ENCODE results near the gene VMAC. TPM values are rescaled to one million over a fixed set of nuclear protein-coding genes. Genes with fewer than 3 reads are reported as not detected.

Gene VMAC
- total RNA-seq, 1 donor from 2014 or later, result 3.1 TPM

- Mint-ChIP-seq H3K36me3 (ENCODE audit: low read depth) (peaks cover 36% of the 10 kb centered on the region), H3K27me3 (ENCODE audit: low read depth) (no peaks in the 10 kb centered on the region), H3K9me3 (no peaks in the 10 kb centered on the region), H3K4me1 (ENCODE audit: low read depth) (no peaks in the 10 kb centered on the region), H3K4me3 (ENCODE audit: low read depth) (no peak overlapping the region), H3K27ac (no peak overlapping the region)
- no peak for DNase-seq (ENCODE audit: low spot score)
- intact Hi-C loops (cut with micrococcal nuclease), result no loop called here
Measured at GRCh38 chr19:5917431-5918107, 12.9 kb downstream of the VMAC start.

- H3K27me3 Mint-ChIP-seq (ENCODE audit: low read depth), result no peaks in the 10 kb centered on the region
- H3K9me3 Mint-ChIP-seq, result no peaks in the 10 kb centered on the region
- no peak for DNase-seq (ENCODE audit: low spot score)
- no peak overlapping the region for H3K27ac Mint-ChIP-seq
- H3K4me1 Mint-ChIP-seq (ENCODE audit: low read depth), result no peaks in the 10 kb centered on the region
- H3K36me3 Mint-ChIP-seq (ENCODE audit: low read depth), result peaks cover 43% of the 10 kb centered on the region
- H3K4me3 Mint-ChIP-seq (ENCODE audit: low read depth), result no peak overlapping the region
- intact Hi-C loops (cut with micrococcal nuclease), result no loop called here
Measured at GRCh38 chr19:5918463-5919079, 13.9 kb downstream of the VMAC start.

GRCh38 chr19:5921516-5922160 is 17.0 kb downstream of the VMAC start:
- Mint-ChIP-seq H3K4me3 (ENCODE audit: low read depth) (no peak overlapping the region), H3K4me1 (ENCODE audit: low read depth) (no peaks in the 10 kb centered on the region), H3K36me3 (ENCODE audit: low read depth) (peaks cover 51% of the 10 kb centered on the region), H3K9me3 (no peaks in the 10 kb centered on the region), H3K27me3 (ENCODE audit: low read depth) (no peaks in the 10 kb centered on the region), H3K27ac (no peak overlapping the region)
- no peak for DNase-seq (ENCODE audit: low spot score)
- intact Hi-C loops (cut with micrococcal nuclease), result no loop called here

- no peak overlapping the region for H3K4me3 Mint-ChIP-seq (ENCODE audit: low read depth)
- no peak overlapping the region for H3K27ac Mint-ChIP-seq
- peaks cover 48% of the 10 kb centered on the region for H3K36me3 Mint-ChIP-seq (ENCODE audit: low read depth)
- H3K9me3 Mint-ChIP-seq, result no peaks in the 10 kb centered on the region
- H3K27me3 Mint-ChIP-seq (ENCODE audit: low read depth), result no peaks in the 10 kb centered on the region
- H3K4me1 Mint-ChIP-seq (ENCODE audit: low read depth), result no peaks in the 10 kb centered on the region
- intact Hi-C loops (cut with micrococcal nuclease), result no loop called here
- DNase-seq (ENCODE audit: low spot score), result no peak
Measured at GRCh38 chr19:5922161-5922545, 17.5 kb downstream of the VMAC start.

- H3K4me3 Mint-ChIP-seq (ENCODE audit: low read depth), result no peak overlapping the region
- DNase-seq (ENCODE audit: low spot score), result no peak
- no peaks in the 10 kb centered on the region for H3K9me3 Mint-ChIP-seq
- H3K27ac Mint-ChIP-seq, result no peak overlapping the region
- no peaks in the 10 kb centered on the region for H3K27me3 Mint-ChIP-seq (ENCODE audit: low read depth)
- intact Hi-C loops (cut with micrococcal nuclease), result no loop called here
- no peaks in the 10 kb centered on the region for H3K4me1 Mint-ChIP-seq (ENCODE audit: low read depth)
- H3K36me3 Mint-ChIP-seq (ENCODE audit: low read depth), result peaks cover 54% of the 10 kb centered on the region
Measured at GRCh38 chr19:5923356-5923755, 18.7 kb downstream of the VMAC start.

- no peaks in the 10 kb centered on the region for H3K4me1 Mint-ChIP-seq (ENCODE audit: low read depth)
- peaks cover 50% of the 10 kb centered on the region for H3K36me3 Mint-ChIP-seq (ENCODE audit: low read depth)
- no peak overlapping the region for H3K27ac Mint-ChIP-seq
- H3K9me3 Mint-ChIP-seq, result no peaks in the 10 kb centered on the region
- intact Hi-C loops (cut with micrococcal nuclease), result no loop called here
- H3K27me3 Mint-ChIP-seq (ENCODE audit: low read depth), result no peaks in the 10 kb centered on the region
- no peak overlapping the region for H3K4me3 Mint-ChIP-seq (ENCODE audit: low read depth)
- no peak for DNase-seq (ENCODE audit: low spot score)
Measured at GRCh38 chr19:5925830-5926427, 21.3 kb downstream of the VMAC start.

- no peak overlapping the region for H3K27ac Mint-ChIP-seq
- no peaks in the 10 kb centered on the region for H3K4me1 Mint-ChIP-seq (ENCODE audit: low read depth)
- peaks cover 52% of the 10 kb centered on the region for H3K36me3 Mint-ChIP-seq (ENCODE audit: low read depth)
Measured at GRCh38 chr19:5926641-5927440, 22.2 kb downstream of the VMAC start.

GRCh38 chr19:5927441-5927821 is 22.8 kb downstream of the VMAC start:
- intact Hi-C loops (cut with micrococcal nuclease), result no loop called here
- H3K4me3 Mint-ChIP-seq (ENCODE audit: low read depth), result no peak overlapping the region
- no peaks in the 10 kb centered on the region for H3K9me3 Mint-ChIP-seq
- DNase-seq (ENCODE audit: low spot score), result no peak
- peaks cover 50% of the 10 kb centered on the region for H3K36me3 Mint-ChIP-seq (ENCODE audit: low read depth)
- H3K4me1 Mint-ChIP-seq (ENCODE audit: low read depth), result no peaks in the 10 kb centered on the region
- H3K27me3 Mint-ChIP-seq (ENCODE audit: low read depth), result no peaks in the 10 kb centered on the region
- H3K27ac Mint-ChIP-seq, result no peak overlapping the region

More at GRCh38 chr19:5926641-5927440, 22.2 kb downstream of the VMAC start:
- H3K9me3 Mint-ChIP-seq, result no peaks in the 10 kb centered on the region
- no peak overlapping the region for H3K4me3 Mint-ChIP-seq (ENCODE audit: low read depth)
- H3K27me3 Mint-ChIP-seq (ENCODE audit: low read depth), result no peaks in the 10 kb centered on the region
- no peak for DNase-seq (ENCODE audit: low spot score)
- intact Hi-C loops (cut with micrococcal nuclease), result no loop called here

GRCh38 chr19:5929179-5929578 is 24.5 kb downstream of the VMAC start:
- H3K4me3 Mint-ChIP-seq (ENCODE audit: low read depth), result no peak overlapping the region
- peaks cover 41% of the 10 kb centered on the region for H3K36me3 Mint-ChIP-seq (ENCODE audit: low read depth)
- DNase-seq (ENCODE audit: low spot score), result no peak
- no peaks in the 10 kb centered on the region for H3K27me3 Mint-ChIP-seq (ENCODE audit: low read depth)
- intact Hi-C loops (cut with micrococcal nuclease), result no loop called here
- no peak overlapping the region for H3K27ac Mint-ChIP-seq
- no peaks in the 10 kb centered on the region for H3K4me1 Mint-ChIP-seq (ENCODE audit: low read depth)
- H3K9me3 Mint-ChIP-seq, result no peaks in the 10 kb centered on the region

GRCh38 chr19:5929625-5930024 is 25.0 kb downstream of the VMAC start:
- H3K36me3 Mint-ChIP-seq (ENCODE audit: low read depth), result peaks cover 41% of the 10 kb centered on the region
- no peak for DNase-seq (ENCODE audit: low spot score)
- H3K4me1 Mint-ChIP-seq (ENCODE audit: low read depth), result no peaks in the 10 kb centered on the region

GRCh38 chr19:5931251-5931650 is 26.6 kb downstream of the VMAC start:
- peaks cover 40% of the 10 kb centered on the region for H3K36me3 Mint-ChIP-seq (ENCODE audit: low read depth)
- H3K4me1 Mint-ChIP-seq (ENCODE audit: low read depth), result no peaks in the 10 kb centered on the region
- no peaks in the 10 kb centered on the region for H3K27me3 Mint-ChIP-seq (ENCODE audit: low read depth)
- no peak for DNase-seq (ENCODE audit: low spot score)
- intact Hi-C loops (cut with micrococcal nuclease), result no loop called here
- no peak overlapping the region for H3K27ac Mint-ChIP-seq
- no peak overlapping the region for H3K4me3 Mint-ChIP-seq (ENCODE audit: low read depth)
- no peaks in the 10 kb centered on the region for H3K9me3 Mint-ChIP-seq

More at GRCh38 chr19:5929625-5930024, 25.0 kb downstream of the VMAC start:
- no peak overlapping the region for H3K27ac Mint-ChIP-seq
- H3K9me3 Mint-ChIP-seq, result no peaks in the 10 kb centered on the region
- no peaks in the 10 kb centered on the region for H3K27me3 Mint-ChIP-seq (ENCODE audit: low read depth)
- intact Hi-C loops (cut with micrococcal nuclease), result no loop called here
- no peak overlapping the region for H3K4me3 Mint-ChIP-seq (ENCODE audit: low read depth)

GRCh38 chr19:5932146-5932545 is 27.5 kb downstream of the VMAC start:
- no peak for DNase-seq (ENCODE audit: low spot score)
- Mint-ChIP-seq H3K27me3 (ENCODE audit: low read depth) (no peaks in the 10 kb centered on the region), H3K36me3 (ENCODE audit: low read depth) (peaks cover 42% of the 10 kb centered on the region), H3K4me3 (ENCODE audit: low read depth) (no peak overlapping the region), H3K4me1 (ENCODE audit: low read depth) (no peaks in the 10 kb centered on the region), H3K9me3 (no peaks in the 10 kb centered on the region), H3K27ac (no peak overlapping the region)
- intact Hi-C loops (cut with micrococcal nuclease), result no loop called here
